GM18907 (cell line): ENCODE results near the gene MED28.
A peak's percentile ranks its signal among the peaks of the same experiment; 100 is the strongest.

ENCODE experiments used
- ATAC-seq: cut with Tn5 transposase; IDR thresholded peaks from one replicate; pipeline ENCODE4 v1.9.1; 2021; ENCODE audit warnings: mild to moderate bottlenecking, moderate library complexity; ENCODE audit not compliant: unreplicated experiment

MED28 gene

GRCh38 chr4:17664755-17665154 is 50.3 kb downstream of the MED28 start:
- ATAC-seq = peak; percentile 98

DNA sequence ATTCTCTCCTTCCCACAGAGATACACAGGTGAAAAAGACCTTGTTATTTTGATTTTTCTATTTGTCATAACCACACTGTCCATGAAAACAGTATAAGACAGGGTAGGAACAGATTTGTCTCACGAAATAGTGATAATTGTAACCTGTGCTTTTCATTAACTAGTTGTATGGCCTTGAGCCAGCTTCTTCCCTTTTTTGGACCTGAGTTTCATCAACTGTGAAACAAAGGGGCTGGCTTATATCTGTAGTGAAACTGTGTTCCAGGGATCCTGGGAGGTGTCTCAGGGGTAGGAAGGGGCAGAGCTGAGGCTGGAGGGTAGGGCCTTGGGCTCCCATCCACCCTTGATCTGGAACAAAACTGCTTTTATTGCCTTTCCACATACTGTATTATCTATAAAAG is 50.9 kb downstream of the MED28 start:
- peak; percentile 41 for ATAC-seq

DNA sequence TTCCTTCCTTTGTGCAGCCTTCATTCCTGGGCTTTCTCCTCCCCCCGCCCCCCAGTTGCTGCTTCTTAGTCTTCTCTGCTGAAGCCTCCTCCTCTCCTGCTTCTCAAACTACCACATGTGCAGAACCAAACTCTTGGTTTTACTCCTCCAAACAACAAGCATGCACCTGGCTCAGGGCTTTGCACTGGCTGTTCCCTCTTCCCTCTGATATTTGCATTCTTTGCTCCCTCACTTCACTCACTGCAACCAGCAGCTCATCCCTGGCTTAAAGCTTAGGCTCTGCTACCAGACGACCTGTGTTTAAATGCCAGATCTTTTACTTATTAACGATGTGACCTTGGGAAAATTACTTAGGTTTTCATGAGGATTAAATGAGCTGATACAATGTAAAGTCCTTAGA is 51.4 kb downstream of the MED28 start:
- ATAC-seq = no peak

DNA sequence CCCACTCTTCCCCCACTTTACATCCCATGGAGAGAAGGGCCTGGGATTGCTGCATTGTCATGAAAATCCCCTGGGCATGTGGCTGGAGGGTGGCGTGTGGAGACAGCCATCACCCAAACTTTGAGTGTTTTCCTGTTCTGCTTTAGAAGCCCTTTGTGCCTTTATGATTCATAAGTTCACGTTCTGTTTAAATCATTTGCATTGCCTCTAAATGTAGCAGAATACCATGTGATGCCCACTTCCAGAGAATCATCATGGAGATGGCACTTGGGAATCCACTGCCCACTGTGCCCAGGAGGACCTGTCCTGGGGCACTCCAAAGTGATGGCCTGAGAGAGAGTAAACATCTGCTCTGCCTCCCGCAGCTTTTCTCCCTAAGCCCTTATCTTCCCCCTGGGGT is 52.8 kb downstream of the MED28 start:
- ATAC-seq = no peak

- ATAC-seq = no peak
Measured at GRCh38 chr4:17667653-17668201, 53.3 kb downstream of the MED28 start.

GRCh38 chr4:17670423-17670822 is 56.0 kb downstream of the MED28 start:
- no peak for ATAC-seq

DNA sequence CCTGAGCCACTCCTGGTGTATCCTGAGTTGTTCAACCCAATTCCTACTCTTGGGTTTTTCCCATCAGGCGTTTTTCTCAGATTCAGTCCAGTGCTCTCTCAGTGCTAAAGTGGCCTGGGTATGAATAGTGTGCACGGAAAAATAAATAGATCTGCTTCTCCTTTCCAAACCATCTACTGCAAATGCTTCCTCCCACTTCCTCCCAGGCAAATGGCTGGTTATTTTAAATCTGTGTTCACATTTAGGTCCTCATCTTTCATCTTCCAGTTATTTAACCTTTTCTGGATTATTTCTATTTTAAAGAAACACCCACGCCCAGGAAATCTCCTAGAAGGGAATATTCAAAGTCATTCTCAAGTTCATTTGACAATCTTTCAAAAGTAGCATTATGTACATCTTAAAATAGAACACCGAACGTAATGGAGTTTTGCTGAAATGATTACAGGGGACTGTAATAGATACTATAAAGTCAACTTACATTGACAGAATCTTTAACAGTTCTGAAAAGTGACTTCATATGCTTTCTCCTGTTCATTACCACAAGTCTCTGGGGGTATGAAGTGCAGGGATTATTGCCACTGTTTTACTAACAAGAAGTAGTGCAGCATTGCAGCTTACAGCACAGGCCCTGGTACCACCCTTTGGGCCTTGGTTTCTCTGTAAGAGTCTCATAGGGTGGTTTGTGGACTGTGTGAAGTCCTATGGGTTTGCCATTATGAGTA is 66.3 kb downstream of the MED28 start:
- no peak for ATAC-seq

- ATAC-seq = no peak
Measured at GRCh38 chr4:17681281-17682221, 67.1 kb downstream of the MED28 start.

GRCh38 chr4:17682222-17682566 is 67.8 kb downstream of the MED28 start:
- no peak for ATAC-seq
